NCI-H128 (cell line): ENCODE measurements around the gene FRK.
"Not testable (repeated sequence)": the region's sequence is repeated elsewhere in the genome, so short reads cannot be mapped to it uniquely, and the experiment has no call there.

Source experiments
- DNase-seq: peaks from one replicate; lab custom pipeline; 2025; ENCODE audit not compliant: unreplicated experiment; lab: John Stamatoyannopoulos, UW

Gene FRK

GRCh38 chr6:116060572-116061283 is at the start of gene FRK:
FRK (minus strand) TSS chr6:116060891; CDS start chr6:116060311, 580 bp downstream.
- no peak for DNase-seq

GRCh38 chr6:116108836-116109235 is 48.1 kb upstream of the FRK start:
- no peak for DNase-seq

- no peak for DNase-seq
Observed at GRCh38 chr6:116106146-116106545, 45.5 kb upstream of the FRK start.

- no peak for DNase-seq
Observed at GRCh38 chr6:116105247-116105646, 44.6 kb upstream of the FRK start.

- DNase-seq = no peak
Observed at GRCh38 chr6:116104636-116105035, 43.9 kb upstream of the FRK start.

- DNase-seq = no peak
Observed at GRCh38 chr6:116102873-116103272, 42.2 kb upstream of the FRK start.

- no peak for DNase-seq
Observed at GRCh38 chr6:116101790-116102189, 41.1 kb upstream of the FRK start.

GRCh38 chr6:116101302-116101718 is 40.6 kb upstream of the FRK start:
- DNase-seq = no peak

- DNase-seq = peak; percentile 48
Observed at GRCh38 chr6:116100419-116101301, 40.0 kb upstream of the FRK start, which contains the start of gene NT5DC1. NT5DC1 (plus strand) TSS chr6:116100853; CDS start chr6:116100931, 78 bp downstream.

GRCh38 chr6:116099036-116099435 is 38.3 kb upstream of the FRK start:
- DNase-seq = no peak

GRCh38 chr6:116096979-116097816 is 36.5 kb upstream of the FRK start:
- DNase-seq = no peak

GRCh38 chr6:116096048-116096759 is 35.5 kb upstream of the FRK start:
- DNase-seq = not testable (repeated sequence)

GRCh38 chr6:116094041-116094440 is 33.4 kb upstream of the FRK start:
- DNase-seq = no peak

GRCh38 chr6:116090251-116090650 is 29.6 kb upstream of the FRK start:
- DNase-seq = no peak

- no peak for DNase-seq
Observed at GRCh38 chr6:116088946-116089345, 28.3 kb upstream of the FRK start.

GRCh38 chr6:116087437-116088027 is 26.8 kb upstream of the FRK start:
- no peak for DNase-seq

- DNase-seq = no peak
Observed at GRCh38 chr6:116084284-116084683, 23.6 kb upstream of the FRK start.

- no peak for DNase-seq
Observed at GRCh38 chr6:116083052-116083451, 22.4 kb upstream of the FRK start.

GRCh38 chr6:116078945-116079344 is 18.3 kb upstream of the FRK start:
- DNase-seq = no peak

- no peak for DNase-seq
Observed at GRCh38 chr6:116078522-116078921, 17.8 kb upstream of the FRK start.
